RWPE1 (cell line): ENCODE results near the gene MEG3.

ENCODE experiments used
- CTCF ChIA-PET: fragments of 350-600 bp; sonication (Branson Sonifier 250); formaldehyde crosslinking; extraction: SDS; loops from one replicate; lab custom pipeline; 2021; lab: Yijun Ruan, JAX
- POLR2A ChIA-PET: fragments of 400-600 bp; formaldehyde crosslinking; extraction: SDS; loops from one replicate; lab custom pipeline; 2020; ENCODE audit warnings: antibody characterized with exemption; ENCODE audit not compliant: low non-redundant PET; lab: Yijun Ruan, JAX
- DNase-seq: peaks from one replicate; pipeline ENCODE4 v3.0.0; 2012; ENCODE audit warnings: low spot score
- H3K27ac ChIP-seq: fragments of 450-650 bp; 2 replicates; pipeline ENCODE4 v1.5.1; 2017
- CTCF ChIP-seq: fragments of 450-650 bp; conservative IDR thresholded peaks from 2 replicates; pipeline ENCODE4 v1.5.1; 2017; ENCODE audit warnings: low read depth, mild to moderate bottlenecking

MEG3 gene

GRCh38 chr14:100875861-100876590, 50.1 kb downstream of the MEG3 start:
- ChIA-PET CTCF (no interaction called here), POLR2A (no interaction called here)
- DNase-seq, result no peak
- no peak for TF ChIP-seq CTCF
- no peak overlapping the region for H3K27ac ChIP-seq

GRCh38 chr14:100878271-100879146, 52.6 kb downstream of the MEG3 start:
- TF ChIP-seq CTCF, result no peak
- DNase-seq, result no peak
- CTCF ChIA-PET, result interaction anchor here (0.6 kb wide), 1 partner anchor 20 kb away, joined by 3 read pairs; no protein-coding TSS in a partner anchor
- H3K27ac ChIP-seq, result no peak overlapping the region
- POLR2A ChIA-PET, result no interaction called here

GRCh38 chr14:100879194-100879593, 53.3 kb downstream of the MEG3 start:
- H3K27ac ChIP-seq, result no peak overlapping the region
- no peak for TF ChIP-seq CTCF
- POLR2A ChIA-PET, result no interaction called here
- CTCF ChIA-PET, result no interaction called here
- no peak for DNase-seq

GRCh38 chr14:100879782-100880181, 53.9 kb downstream of the MEG3 start:
- no peak for DNase-seq
- H3K27ac ChIP-seq, result no peak overlapping the region
- no peak for TF ChIP-seq CTCF
- ChIA-PET POLR2A (no interaction called here), CTCF (no interaction called here)

- CTCF ChIA-PET, result no interaction called here
- no peak overlapping the region for H3K27ac ChIP-seq
- POLR2A ChIA-PET, result no interaction called here
- DNase-seq, result no peak
- no peak for TF ChIP-seq CTCF
Measured at GRCh38 chr14:100880271-100881101, 54.6 kb downstream of the MEG3 start.
